PC-3 (cell line): ENCODE measurements around the gene COA1.

Experiments used
- EZH2phosphoT487 ChIP-seq: fragments of 300-600 bp; sonication (generic); IDR thresholded peaks from 2 replicates; pipeline ENCODE4 v1.6.1; 2018; ENCODE audit warnings: mild to moderate bottlenecking, antibody characterized with exemption, low read length, borderline replicate concordance
- TF ChIP-seq, protein P1 (sequence below): fragments of 300-600 bp; sonication (generic); conservative IDR thresholded peaks from 2 replicates; pipeline ENCODE4 v1.5.1; 2017; ENCODE audit warnings: antibody characterized with exemption, low read depth, mild to moderate bottlenecking, low read length

DNA sequence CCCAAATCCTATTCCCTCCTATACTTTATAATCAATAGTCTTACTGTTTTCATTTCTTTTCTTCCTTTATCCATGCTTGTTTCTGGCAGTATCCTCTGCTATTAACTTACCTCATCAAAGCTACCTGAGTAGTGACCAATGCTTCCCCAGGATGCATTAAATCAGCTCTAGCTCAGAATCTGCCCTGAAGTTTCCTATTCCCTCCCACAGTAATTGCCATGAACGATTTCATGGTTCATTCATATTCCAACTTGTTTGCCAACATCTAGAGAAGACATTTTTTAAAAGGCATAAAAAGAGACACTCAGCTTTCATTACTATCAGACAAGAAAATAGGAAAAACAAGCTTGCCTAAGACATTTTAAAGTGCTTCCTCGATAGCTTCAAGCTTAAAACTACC, 42.3 kb downstream of the COA1 start:
- TF ChIP-seq, protein P1, sequence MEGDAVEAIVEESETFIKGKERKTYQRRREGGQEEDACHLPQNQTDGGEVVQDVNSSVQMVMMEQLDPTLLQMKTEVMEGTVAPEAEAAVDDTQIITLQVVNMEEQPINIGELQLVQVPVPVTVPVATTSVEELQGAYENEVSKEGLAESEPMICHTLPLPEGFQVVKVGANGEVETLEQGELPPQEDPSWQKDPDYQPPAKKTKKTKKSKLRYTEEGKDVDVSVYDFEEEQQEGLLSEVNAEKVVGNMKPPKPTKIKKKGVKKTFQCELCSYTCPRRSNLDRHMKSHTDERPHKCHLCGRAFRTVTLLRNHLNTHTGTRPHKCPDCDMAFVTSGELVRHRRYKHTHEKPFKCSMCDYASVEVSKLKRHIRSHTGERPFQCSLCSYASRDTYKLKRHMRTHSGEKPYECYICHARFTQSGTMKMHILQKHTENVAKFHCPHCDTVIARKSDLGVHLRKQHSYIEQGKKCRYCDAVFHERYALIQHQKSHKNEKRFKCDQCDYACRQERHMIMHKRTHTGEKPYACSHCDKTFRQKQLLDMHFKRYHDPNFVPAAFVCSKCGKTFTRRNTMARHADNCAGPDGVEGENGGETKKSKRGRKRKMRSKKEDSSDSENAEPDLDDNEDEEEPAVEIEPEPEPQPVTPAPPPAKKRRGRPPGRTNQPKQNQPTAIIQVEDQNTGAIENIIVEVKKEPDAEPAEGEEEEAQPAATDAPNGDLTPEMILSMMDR, result no peak
- TF ChIP-seq EZH2phosphoT487, result no peak
